A549 treated with AZD9567 at 1 μM for 4 hours (cell line): ENCODE data around the gene CENATAC. TPM values are rescaled to one million over a fixed set of nuclear protein-coding genes. Genes with fewer than 3 reads are reported as not detected.

Experiments used
- total RNA-seq: library from RNA; stranded (reverse); fragments of 200-300 nt; extraction: Qiagen RNA extraction; gene quantifications from 5 replicates; pipeline ENCODE4 v1.2.3, GENCODE V29; 2022; ENCODE audit not compliant: insufficient read depth

CENATAC gene, protein sequence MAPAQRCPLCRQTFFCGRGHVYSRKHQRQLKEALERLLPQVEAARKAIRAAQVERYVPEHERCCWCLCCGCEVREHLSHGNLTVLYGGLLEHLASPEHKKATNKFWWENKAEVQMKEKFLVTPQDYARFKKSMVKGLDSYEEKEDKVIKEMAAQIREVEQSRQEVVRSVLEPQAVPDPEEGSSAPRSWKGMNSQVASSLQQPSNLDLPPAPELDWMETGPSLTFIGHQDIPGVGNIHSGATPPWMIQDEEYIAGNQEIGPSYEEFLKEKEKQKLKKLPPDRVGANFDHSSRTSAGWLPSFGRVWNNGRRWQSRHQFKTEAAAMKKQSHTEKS
- total RNA-seq: 6.9 to 17.3 TPM (median 11.7 TPM) in 5 replicates

DNA sequence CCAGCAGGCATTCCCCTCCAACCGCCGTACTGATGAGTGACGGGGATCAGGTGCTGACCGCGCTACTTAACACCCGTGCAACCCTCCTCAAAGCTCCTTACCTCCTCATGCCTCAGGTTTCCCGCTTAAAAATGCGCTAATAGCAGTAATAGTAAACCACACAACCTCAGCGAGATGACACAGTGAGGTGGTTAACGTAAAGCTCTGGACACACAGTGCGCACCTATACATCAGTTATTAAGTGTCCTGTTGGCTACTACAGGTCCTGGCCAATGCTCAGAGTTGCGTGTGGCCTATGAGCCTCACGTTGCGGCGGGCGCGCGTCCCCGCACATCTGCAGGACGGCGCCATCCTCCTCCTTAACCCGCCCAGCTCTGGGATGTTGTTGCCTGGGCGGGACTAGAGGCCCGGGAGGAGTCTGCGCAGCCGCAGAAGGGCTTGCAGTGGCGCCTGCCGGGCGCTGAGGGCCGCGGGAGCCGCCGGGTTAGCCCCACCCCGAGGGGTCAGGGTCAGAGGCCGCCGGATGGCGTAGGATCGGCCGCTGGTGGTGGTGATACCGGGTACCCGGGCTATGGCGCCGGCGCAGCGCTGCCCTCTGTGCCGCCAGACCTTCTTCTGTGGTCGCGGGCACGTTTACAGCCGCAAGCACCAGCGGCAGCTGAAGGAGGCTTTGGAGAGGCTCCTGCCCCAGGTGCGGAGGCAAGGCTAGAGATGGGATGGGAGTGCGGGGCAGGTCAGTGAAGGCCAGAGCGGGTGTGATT, at the start of gene CENATAC:
TSS of gene CENATAC (plus strand) at position 512 of the 761 bp plus-strand sequence. CDS start at position 572, 60 bp downstream.

DNA sequence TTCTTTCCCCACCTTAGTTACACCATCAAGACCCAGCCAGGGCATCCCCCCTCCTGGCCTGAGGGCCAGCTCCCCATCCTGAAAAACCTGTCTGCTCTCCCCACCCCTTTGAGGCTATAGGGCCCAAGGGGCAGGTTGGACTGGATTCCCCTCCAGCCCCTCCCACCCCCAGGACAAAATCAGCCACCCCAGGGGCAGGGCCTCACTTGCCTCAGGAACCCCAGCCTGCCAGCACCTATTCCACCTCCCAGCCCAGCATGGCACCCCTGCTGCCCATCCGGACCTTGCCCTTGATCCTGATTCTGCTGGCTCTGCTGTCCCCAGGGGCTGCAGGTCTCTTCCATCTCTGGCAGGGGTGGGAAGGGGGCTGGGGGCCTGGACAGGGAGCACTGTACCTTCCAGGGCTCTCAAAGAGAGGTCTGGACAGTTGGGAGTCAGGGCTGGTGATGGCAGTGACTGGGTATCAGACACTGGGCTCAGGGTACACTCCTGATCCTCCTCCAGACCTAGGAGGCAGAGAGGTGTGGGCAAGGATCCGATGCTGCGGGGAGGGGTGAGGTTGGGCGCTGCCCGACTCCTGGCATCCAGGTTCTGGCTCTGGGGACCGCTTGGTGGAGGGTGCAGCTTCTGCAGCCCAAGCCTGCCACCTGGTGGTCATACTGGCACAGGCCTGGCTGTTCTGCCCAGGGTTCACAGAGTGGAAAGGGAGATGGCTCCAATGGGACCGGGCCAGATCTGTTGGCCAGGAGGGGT, 41.7 kb upstream of the CENATAC start, which contains the start of gene UPK2:
TSS of gene UPK2 (plus strand) at position 205 of the 753 bp plus-strand sequence. CDS start at position 258, 53 bp downstream.

DNA sequence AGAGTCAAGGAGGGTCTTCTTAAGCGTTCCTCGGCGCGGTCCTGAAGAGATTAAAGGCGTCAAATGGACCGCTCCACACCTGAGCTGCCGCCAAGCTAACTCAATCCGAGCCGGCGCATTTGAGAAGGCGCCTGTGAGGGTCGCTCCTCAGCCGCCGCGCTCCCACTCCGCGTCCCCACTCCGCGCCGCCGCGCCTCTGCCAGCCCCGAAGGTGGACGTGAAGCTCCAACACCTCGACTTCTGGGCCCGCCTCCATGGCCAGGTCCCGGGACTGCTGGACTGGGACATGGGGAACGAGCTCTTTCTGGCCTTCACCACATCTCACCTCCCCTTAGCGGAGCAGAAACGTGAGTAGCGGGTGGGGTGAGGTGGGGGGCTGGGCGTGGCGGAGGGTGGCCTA, 26.3 kb upstream of the CENATAC start, which contains the start of gene FOXR1:
TSS of gene FOXR1 (plus strand) at position 116 of the 400 bp plus-strand sequence. CDS start at position 287, 171 bp downstream.

DNA sequence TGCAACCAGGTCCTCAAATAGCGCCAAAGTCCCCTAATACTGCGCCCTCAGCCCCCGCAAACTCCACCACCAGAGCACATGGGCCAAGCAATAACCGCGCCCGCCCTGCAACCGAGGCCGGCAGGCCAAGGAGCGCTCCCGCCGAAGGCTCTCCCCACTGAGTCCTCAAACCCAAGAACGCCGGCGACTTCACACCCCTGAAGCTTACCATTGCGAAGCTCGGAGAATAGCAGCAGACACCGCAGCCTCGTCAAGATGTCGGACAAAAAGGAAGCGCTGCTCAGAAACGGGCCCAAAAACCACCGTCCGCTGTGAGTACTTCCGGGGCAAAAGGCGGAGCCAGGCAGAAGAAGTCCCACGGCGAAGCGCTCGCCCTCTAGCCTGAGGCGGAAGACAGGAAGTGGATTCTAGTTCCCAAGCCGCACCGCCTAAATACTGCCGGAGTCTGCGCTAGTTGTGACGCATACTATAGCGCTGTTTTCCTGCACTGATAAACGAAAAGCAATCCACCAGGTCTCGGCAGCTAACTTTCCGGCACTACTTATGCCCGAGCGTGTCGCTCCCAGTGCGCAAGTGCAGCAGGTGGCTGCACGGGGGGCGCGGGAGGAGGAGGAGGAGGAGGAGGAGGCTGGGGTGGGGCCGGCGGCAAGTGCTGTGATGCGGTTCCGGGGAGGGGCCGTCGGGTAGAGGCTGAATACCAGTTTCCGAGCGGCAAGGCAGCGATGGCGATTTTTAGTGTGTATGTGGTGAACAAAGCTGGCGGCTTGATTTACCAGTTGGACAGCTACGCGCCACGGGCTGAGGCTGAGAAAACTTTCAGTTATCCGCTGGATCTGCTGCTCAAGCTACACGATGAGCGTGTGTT, 20.4 kb downstream of the CENATAC start, which contains the start of the genes RPS25 and TRAPPC4:
TSS of gene RPS25 (minus strand) at position 270 of the 865 bp plus-strand sequence. CDS start at position 211, 59 bp downstream.
TSS of gene TRAPPC4 (plus strand) at position 693 of the 865 bp plus-strand sequence. CDS start at position 723, 30 bp downstream.

DNA sequence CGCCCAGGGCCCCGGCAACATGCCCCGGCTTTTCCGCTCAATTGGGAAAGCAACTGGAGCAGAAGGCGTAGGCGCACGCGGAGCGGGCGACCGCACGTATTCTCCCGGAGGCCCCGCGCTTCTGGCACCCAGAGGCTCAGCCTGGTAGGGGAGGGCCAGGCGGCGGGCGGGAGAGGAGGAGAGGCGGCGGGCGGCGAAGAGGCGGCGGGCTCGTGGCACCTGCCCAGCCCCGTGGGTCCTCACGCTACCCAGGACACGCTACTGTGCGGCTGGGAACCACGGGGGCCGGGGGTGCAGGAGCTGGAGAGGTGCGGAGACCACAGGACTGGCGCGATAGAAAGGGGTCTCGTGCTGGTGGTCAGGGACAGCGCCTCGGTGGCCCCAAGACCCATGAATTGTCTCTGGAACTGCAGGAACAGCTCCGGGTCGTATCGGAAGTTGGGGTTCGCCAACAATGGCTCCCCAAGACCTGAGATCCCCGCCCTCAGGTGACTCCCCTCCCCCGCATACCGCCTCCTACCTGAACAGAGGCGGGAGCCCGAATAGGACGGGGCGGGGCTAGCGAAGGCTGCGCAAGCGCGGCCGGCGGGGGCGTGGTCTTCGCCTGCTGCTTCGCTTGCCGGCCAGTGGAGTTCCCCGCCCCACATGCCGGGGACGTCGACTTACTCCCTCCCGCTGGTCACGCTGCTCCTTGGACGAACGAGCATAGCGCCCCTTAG, 32.5 kb downstream of the CENATAC start, which contains the start of gene SLC37A4:
TSS of gene SLC37A4 (minus strand) at position 549 of the 719 bp plus-strand sequence.

DNA sequence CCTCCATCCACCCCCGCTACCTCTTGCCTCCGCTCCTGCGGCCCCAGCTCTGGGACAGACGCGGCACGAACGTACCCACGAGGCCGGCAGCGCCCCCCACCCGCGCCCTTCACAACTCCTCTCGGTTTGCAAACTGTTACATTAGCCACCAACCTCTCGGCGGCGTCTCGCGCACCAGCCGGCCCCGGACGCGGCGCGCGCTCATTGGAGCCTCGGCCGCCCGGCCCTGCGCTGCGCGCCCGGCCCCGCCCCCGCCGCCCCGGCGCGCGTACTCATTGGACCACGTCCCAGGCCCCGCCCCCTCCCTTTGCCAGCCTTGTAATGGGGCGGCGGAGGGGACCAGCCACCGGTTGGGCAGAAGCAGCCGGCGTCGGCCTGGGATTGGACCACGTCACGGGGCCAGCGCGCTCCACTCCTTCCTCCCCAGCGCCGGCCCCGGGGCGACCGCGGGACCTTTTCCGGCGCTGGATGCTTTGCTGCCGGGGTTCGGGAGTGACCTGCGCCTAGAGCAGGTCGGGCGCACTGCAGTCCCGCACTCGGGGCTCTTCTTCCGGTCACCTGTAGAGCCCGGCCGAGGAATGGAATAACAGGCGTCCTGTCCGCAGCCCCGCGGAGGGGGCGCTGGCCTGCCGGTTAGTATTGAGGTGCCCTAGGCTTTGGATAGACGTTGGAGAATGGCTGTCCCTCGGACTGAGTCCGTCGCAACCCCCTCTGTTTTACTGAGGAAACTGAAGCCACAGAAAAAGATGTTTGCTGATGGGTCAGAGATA, 59.2 kb downstream of the CENATAC start, which contains the start of gene HYOU1:
TSS of gene HYOU1 (minus strand) at position 206 of the 770 bp plus-strand sequence. CDS start 1,045 bp downstream, outside the sequence.

Other genes with a start within 250 kb of the CENATAC start
- 20.8 to 44.9 TPM (median 21.4 TPM) in 5 replicates for gene DDX6, start 207.0 kb upstream of the CENATAC start, total RNA-seq
- 0.13 to 0.38 TPM (median 0.23 TPM) in 4 of 5 replicates, not detected in the other for gene CXCR5, start 114.2 kb upstream of the CENATAC start, total RNA-seq
- 145 to 208 TPM (median 198 TPM) in 5 replicates for gene BCL9L, start 72.2 kb upstream of the CENATAC start, total RNA-seq
- gene UPK2, start 41.8 kb upstream of the CENATAC start, total RNA-seq: 0.88 to 1.1 TPM (median 1.1 TPM) in 4 of 5 replicates, not detected in the other
- not detected in 5 replicates for gene FOXR1, start 26.4 kb upstream of the CENATAC start, total RNA-seq
- 736 to 844 TPM (median 814 TPM) in 5 replicates for gene RPS25, start 20.2 kb downstream of the CENATAC start, total RNA-seq
- 40.5 to 69.1 TPM (median 67.9 TPM) in 5 replicates for gene TRAPPC4, start 20.6 kb downstream of the CENATAC start, total RNA-seq
- 11.4 to 15.4 TPM (median 11.6 TPM) in 5 replicates for gene SLC37A4, start 32.7 kb downstream of the CENATAC start, total RNA-seq
- gene HYOU1, start 59.1 kb downstream of the CENATAC start, total RNA-seq: 32.2 to 51.1 TPM (median 49.6 TPM) in 5 replicates
- gene VPS11, start 69.7 kb downstream of the CENATAC start, total RNA-seq: 10.3 to 12.9 TPM (median 11.5 TPM) in 5 replicates
- 47.1 to 88.1 TPM (median 50.1 TPM) in 5 replicates for gene HMBS, start 86.7 kb downstream of the CENATAC start, total RNA-seq
- 37.0 to 59.2 TPM (median 41.2 TPM) in 5 replicates for gene DPAGT1, start 103.7 kb downstream of the CENATAC start, total RNA-seq
- gene C2CD2L, start 109.2 kb downstream of the CENATAC start, total RNA-seq: 6.0 to 9.1 TPM (median 7.1 TPM) in 5 replicates
- gene HINFP, start 123.4 kb downstream of the CENATAC start, total RNA-seq: 8.9 to 11.4 TPM (median 10.7 TPM) in 5 replicates
- 0.26 to 0.41 TPM (median 0.28 TPM) in 4 of 5 replicates, not detected in the other for gene ABCG4, start 150.9 kb downstream of the CENATAC start, total RNA-seq
- 5.7 to 12.2 TPM (median 10.1 TPM) in 5 replicates for gene NLRX1, start 170.6 kb downstream of the CENATAC start, total RNA-seq
- 0.07 to 0.21 TPM (median 0.10 TPM) in 4 of 5 replicates, not detected in the other for gene NHERF4, start 187.3 kb downstream of the CENATAC start, total RNA-seq
- 6.6 to 8.6 TPM (median 8.3 TPM) in 5 replicates for gene CBL, start 208.2 kb downstream of the CENATAC start, total RNA-seq